HepG2 (cell line): ENCODE measurements around the gene ADSL. TPM values are rescaled to one million over a fixed set of nuclear protein-coding genes. Genes with fewer than 3 reads are reported as not detected.

Experiments
- CBX1 ChIP-seq: IDR thresholded peaks from one replicate; pipeline ENCODE4 v1.6.1; 2016; ENCODE audit warnings: antibody characterized with exemption, low read depth
- CCAR2 ChIP-seq: fragments of 200-400 bp; formaldehyde crosslinking; optimal IDR thresholded peaks from 2 replicates; pipeline ENCODE3; 2018; ENCODE audit warnings: low read depth, mild to moderate bottlenecking, low read length, moderate library complexity
- HNF4G ChIP-seq, 2 experiments: sonication (generic) in 1 of 2; formaldehyde crosslinking in 1 of 2; IDR thresholded peaks; 2 replicates each; pipeline versions ENCODE4 v1.4.0 to v1.6.1; 2011 to 2020; ENCODE audit warnings: borderline replicate concordance in 2 of 2, low read depth in 2 of 2, mild to moderate bottlenecking in 2 of 2, low read length in 1 of 2, missing genetic modification reagents in 1 of 2, moderate library complexity in 1 of 2
- NR2C2 ChIP-seq: sonication (generic); formaldehyde crosslinking; IDR thresholded peaks from 2 replicates; pipeline ENCODE4 v1.4.0; 2020; ENCODE audit warnings: missing genetic modification reagents, mild to moderate bottlenecking, moderate library complexity, borderline replicate concordance
- SMAD3 ChIP-seq: sonication (generic); formaldehyde crosslinking; IDR thresholded peaks from 2 replicates; pipeline ENCODE4 v1.4.0; 2020; ENCODE audit warnings: missing genetic modification reagents
- SMYD3 ChIP-seq: sonication (generic); formaldehyde crosslinking; IDR thresholded peaks from 2 replicates; pipeline ENCODE4 v1.8.1; 2023; ENCODE audit warnings: mild to moderate bottlenecking, missing genetic modification reagents
- SSRP1 ChIP-seq: IDR thresholded peaks from 2 replicates; pipeline ENCODE4 v1.6.1; 2016; ENCODE audit warnings: control low read depth
- TOE1 ChIP-seq: sonication (generic); formaldehyde crosslinking; IDR thresholded peaks from 2 replicates; pipeline ENCODE4 v1.4.0; 2020; ENCODE audit warnings: mild to moderate bottlenecking, missing genetic modification reagents
- XBP1 ChIP-seq: sonication (generic); formaldehyde crosslinking; IDR thresholded peaks from 2 replicates; pipeline ENCODE4 v1.5.0; 2020; ENCODE audit warnings: missing genetic modification reagents
- ZBTB20 ChIP-seq: sonication (generic); formaldehyde crosslinking; IDR thresholded peaks from 2 replicates; pipeline ENCODE4 v1.8.1; 2023; ENCODE audit warnings: missing genetic modification reagents, low read depth, mild to moderate bottlenecking, borderline replicate concordance
- ZBTB42 ChIP-seq: sonication (generic); formaldehyde crosslinking; IDR thresholded peaks from 2 replicates; pipeline ENCODE4 v1.5.0; 2020; ENCODE audit warnings: mild to moderate bottlenecking, missing genetic modification reagents
- ZNF12 ChIP-seq: sonication (generic); formaldehyde crosslinking; IDR thresholded peaks from 2 replicates; pipeline ENCODE4 v1.5.0; 2020; ENCODE audit warnings: missing genetic modification reagents
- ZNF136 ChIP-seq: sonication (generic); formaldehyde crosslinking; IDR thresholded peaks from 2 replicates; pipeline ENCODE4 v1.8.1; 2022; ENCODE audit warnings: low read depth, mild to moderate bottlenecking, moderate library complexity, missing genetic modification reagents
- ZNF589 ChIP-seq: sonication (generic); formaldehyde crosslinking; conservative IDR thresholded peaks from 2 replicates; pipeline ENCODE4 v1.8.0; 2022; ENCODE audit warnings: mild to moderate bottlenecking, moderate library complexity, missing genetic modification reagents
- polyA plus RNA-seq, 8 experiments: library from polyadenylated mRNA; depleted of rRNA in 3 of 8; stranded (reverse) in 7 of 8; unstranded in 1 of 8; fragments of >200 nt; fragmentation: Illumina TruSeq in 4 of 8; extraction: Trizol in 4 of 8; gene quantifications; 2 replicates each; pipeline versions ENCODE4 v1.2.1 to v1.2.3, GENCODE V29; 2011 to 2016; ENCODE audit warnings: low read depth in 4 of 8, missing spikeins in 1 of 8, mixed read lengths in 1 of 8; ENCODE audit not compliant: insufficient read depth in 1 of 8
- total RNA-seq, 5 experiments: library from RNA; depleted of rRNA; stranded (reverse); fragments of >200 nt; fragmentation: Illumina TruSeq; extraction: Trizol; gene quantifications; 2 replicates each; pipeline ENCODE4 v1.2.3, GENCODE V29; 2016; ENCODE audit warnings: low read depth in 1 of 5
- TF ChIP-seq, protein P1 (sequence below), 2 experiments: sonication (generic) in 1 of 2; formaldehyde crosslinking in 1 of 2; IDR thresholded peaks; 2 replicates each; pipeline versions ENCODE4 v1.4.0 to v1.6.1; 2016 to 2020; ENCODE audit warnings: borderline replicate concordance in 1 of 2, low read depth in 1 of 2, mild to moderate bottlenecking in 1 of 2, missing genetic modification reagents in 1 of 2
- TF ChIP-seq, protein P2 (sequence below): sonication (generic); formaldehyde crosslinking; IDR thresholded peaks from 2 replicates; pipeline ENCODE4 v1.5.1; 2020; ENCODE audit warnings: mild to moderate bottlenecking, missing genetic modification reagents, moderate library complexity
- TF ChIP-seq, protein P3 (sequence below): sonication (generic); formaldehyde crosslinking; IDR thresholded peaks from 2 replicates; pipeline ENCODE4 v1.9.0; 2022; ENCODE audit warnings: low read depth, missing genetic modification reagents
- TF ChIP-seq, protein P4 (sequence below): sonication (generic); formaldehyde crosslinking; IDR thresholded peaks from 2 replicates; pipeline ENCODE4 v1.8.0; 2022; ENCODE audit warnings: missing genetic modification reagents, mild to moderate bottlenecking, inconsistent platforms, borderline replicate concordance

The ADSL gene
- total and polyA plus RNA-seq, 2 of the 13 experiments (the other 11 are each of a cell fraction or from before 2014, with no cell fraction given), result 123 to 174 TPM

DNA sequence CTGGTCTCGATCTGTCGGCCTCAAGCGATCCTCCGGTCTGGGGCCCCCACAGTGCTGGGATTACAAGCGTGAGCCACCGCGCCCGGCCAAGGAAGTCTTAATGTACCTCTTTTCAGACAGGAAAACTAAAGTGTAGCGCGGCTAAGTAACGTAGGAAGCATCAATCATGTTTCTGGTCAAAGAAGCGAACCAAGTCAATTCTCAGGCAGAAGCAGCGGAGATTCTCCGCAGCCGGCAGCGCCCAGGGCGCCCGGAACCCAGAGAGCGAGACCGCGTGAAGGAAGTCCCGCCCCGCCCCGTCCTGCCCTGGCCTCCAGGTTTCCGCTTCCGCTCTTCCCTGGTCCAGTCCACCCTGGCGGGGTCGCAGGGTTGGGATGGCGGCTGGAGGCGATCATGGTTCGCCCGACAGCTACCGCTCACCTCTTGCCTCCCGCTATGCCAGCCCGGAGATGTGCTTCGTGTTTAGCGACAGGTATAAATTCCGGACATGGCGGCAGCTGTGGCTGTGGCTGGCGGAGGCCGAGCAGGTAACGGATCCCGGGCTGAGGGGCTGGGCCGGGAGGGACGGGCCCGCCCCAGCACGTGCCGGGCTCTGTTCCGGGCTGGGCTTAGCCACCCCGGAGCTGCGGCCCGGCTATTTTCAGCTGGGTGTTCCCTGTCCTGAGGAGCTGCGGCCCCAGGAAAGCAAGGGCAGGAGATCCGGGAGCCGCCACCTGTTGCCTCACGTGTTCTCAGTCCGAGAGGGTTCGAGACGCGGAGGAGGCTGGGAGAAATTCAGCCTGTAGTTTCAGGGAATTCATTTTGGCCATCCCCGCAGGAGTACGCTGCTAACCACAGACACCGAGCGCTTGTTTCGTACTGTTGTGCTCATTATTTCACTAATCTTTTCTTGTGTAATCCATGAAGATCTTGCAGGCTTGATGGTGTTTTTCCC, at the start of gene ADSL (continued):
- TF ChIP-seq, protein P1, sequence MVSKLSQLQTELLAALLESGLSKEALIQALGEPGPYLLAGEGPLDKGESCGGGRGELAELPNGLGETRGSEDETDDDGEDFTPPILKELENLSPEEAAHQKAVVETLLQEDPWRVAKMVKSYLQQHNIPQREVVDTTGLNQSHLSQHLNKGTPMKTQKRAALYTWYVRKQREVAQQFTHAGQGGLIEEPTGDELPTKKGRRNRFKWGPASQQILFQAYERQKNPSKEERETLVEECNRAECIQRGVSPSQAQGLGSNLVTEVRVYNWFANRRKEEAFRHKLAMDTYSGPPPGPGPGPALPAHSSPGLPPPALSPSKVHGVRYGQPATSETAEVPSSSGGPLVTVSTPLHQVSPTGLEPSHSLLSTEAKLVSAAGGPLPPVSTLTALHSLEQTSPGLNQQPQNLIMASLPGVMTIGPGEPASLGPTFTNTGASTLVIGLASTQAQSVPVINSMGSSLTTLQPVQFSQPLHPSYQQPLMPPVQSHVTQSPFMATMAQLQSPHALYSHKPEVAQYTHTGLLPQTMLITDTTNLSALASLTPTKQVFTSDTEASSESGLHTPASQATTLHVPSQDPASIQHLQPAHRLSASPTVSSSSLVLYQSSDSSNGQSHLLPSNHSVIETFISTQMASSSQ (IDR thresholded peaks at IDR 0.05; ENCODE audit: low read depth), result no peak
- TF ChIP-seq, protein P1 (CRISPR knock-in tag; IDR thresholded peaks at IDR 0.05; ENCODE audit: borderline replicate concordance), result peak; percentile 78; the same call in 1 of the 2 replicates
- TF ChIP-seq HNF4G (IDR thresholded peaks at IDR 0.05; ENCODE audit: borderline replicate concordance, low read depth, low read length) (no peak; the same call in 1 of the 2 replicates), HNF4G (CRISPR knock-in tag; IDR thresholded peaks at IDR 0.05; ENCODE audit: borderline replicate concordance, low read depth) (peak; percentile 81; the same call in 1 of the 2 replicates), TOE1 (CRISPR knock-in tag) (0 out of 2 replicates have a peak, but pooled peaks have one; percentile 30), SMYD3 (peak; percentile 60; the same call in 1 of the 2 replicates), ZNF589 (CRISPR knock-in tag) (0 out of 2 replicates have a peak, but pooled peaks have one; percentile 50), SSRP1 (no peak), ZBTB42 (CRISPR knock-in tag) (peak; percentile 89), CBX1 (peak; percentile 87), ZNF136 (peak; percentile 18), XBP1 (no peak), SMAD3 (CRISPR knock-in tag) (peak; percentile 40; the same call in 1 of the 2 replicates), ZNF12 (CRISPR knock-in tag) (peak; percentile 28; the same call in 1 of the 2 replicates), CCAR2 (no peak), ZBTB20 (CRISPR knock-in tag) (peak; percentile 25), NR2C2 (CRISPR knock-in tag) (peak; percentile 95)
- TF ChIP-seq, protein P2, sequence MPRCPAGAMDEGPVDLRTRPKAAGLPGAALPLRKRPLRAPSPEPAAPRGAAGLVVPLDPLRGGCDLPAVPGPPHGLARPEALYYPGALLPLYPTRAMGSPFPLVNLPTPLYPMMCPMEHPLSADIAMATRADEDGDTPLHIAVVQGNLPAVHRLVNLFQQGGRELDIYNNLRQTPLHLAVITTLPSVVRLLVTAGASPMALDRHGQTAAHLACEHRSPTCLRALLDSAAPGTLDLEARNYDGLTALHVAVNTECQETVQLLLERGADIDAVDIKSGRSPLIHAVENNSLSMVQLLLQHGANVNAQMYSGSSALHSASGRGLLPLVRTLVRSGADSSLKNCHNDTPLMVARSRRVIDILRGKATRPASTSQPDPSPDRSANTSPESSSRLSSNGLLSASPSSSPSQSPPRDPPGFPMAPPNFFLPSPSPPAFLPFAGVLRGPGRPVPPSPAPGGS (CRISPR knock-in tag), result peak; percentile 95
- TF ChIP-seq, protein P3, sequence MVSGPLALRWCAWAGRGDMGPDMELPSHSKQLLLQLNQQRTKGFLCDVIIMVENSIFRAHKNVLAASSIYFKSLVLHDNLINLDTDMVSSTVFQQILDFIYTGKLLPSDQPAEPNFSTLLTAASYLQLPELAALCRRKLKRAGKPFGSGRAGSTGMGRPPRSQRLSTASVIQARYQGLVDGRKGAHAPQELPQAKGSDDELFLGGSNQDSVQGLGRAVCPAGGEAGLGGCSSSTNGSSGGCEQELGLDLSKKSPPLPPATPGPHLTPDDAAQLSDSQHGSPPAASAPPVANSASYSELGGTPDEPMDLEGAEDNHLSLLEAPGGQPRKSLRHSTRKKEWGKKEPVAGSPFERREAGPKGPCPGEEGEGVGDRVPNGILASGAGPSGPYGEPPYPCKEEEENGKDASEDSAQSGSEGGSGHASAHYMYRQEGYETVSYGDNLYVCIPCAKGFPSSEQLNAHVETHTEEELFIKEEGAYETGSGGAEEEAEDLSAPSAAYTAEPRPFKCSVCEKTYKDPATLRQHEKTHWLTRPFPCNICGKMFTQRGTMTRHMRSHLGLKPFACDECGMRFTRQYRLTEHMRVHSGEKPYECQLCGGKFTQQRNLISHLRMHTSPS (CRISPR knock-in tag), result no peak
- TF ChIP-seq, protein P4, sequence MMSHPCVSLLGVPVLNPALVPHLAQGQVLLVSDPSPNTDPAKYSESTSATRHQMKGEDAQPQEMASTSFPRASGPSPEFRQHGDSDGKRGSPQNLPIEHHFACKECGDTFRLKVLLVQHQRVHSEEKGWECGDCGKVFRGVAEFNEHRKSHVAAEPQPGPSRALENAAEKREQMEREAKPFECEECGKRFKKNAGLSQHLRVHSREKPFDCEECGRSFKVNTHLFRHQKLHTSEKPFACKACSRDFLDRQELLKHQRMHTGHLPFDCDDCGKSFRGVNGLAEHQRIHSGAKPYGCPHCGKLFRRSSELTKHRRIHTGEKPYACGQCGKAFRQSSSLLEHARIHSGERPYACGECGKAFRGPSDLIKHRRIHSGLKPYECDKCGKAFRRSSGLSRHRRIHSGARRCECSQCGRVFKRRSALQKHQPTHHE, result 0 out of 2 replicates have a peak, but pooled peaks have one; percentile 75
